GM19240 (cell line): ENCODE results near the gene SETD7.

Experiments used
- DNase-seq: peaks from one replicate; pipeline ENCODE4 v3.0.0; 2011; ENCODE audit warnings: low spot score; ENCODE audit not compliant: insufficient read length

The SETD7 gene

GRCh38 chr4:139574641-139575040 lies 18.6 kb upstream of the SETD7 start:
- no peak for DNase-seq

- no peak for DNase-seq
Observed at GRCh38 chr4:139568206-139568955, 12.4 kb upstream of the SETD7 start.

- DNase-seq = no peak
Observed at GRCh38 chr4:139567159-139567870, 11.3 kb upstream of the SETD7 start.

- no peak for DNase-seq
Observed at GRCh38 chr4:139564502-139564901, 8.5 kb upstream of the SETD7 start.

- DNase-seq = no peak
Observed at GRCh38 chr4:139563515-139563914, 7.5 kb upstream of the SETD7 start.

GRCh38 chr4:139562839-139563238 lies 6.8 kb upstream of the SETD7 start:
- no peak for DNase-seq

GRCh38 chr4:139562067-139562684 lies 6.2 kb upstream of the SETD7 start:
- no peak for DNase-seq

GRCh38 chr4:139560406-139561104 lies 4.5 kb upstream of the SETD7 start:
- no peak for DNase-seq

GRCh38 chr4:139559687-139560086 lies 3.7 kb upstream of the SETD7 start:
- DNase-seq = no peak

GRCh38 chr4:139559089-139559479 lies 3.1 kb upstream of the SETD7 start:
- DNase-seq = no peak

- DNase-seq = no peak
Observed at GRCh38 chr4:139558235-139559088, 2.4 kb upstream of the SETD7 start.

GRCh38 chr4:139557556-139558110 lies 1.6 kb upstream of the SETD7 start:
- DNase-seq = no peak

GRCh38 chr4:139556724-139557555 lies 921 bp upstream of the SETD7 start:
- no peak for DNase-seq

GRCh38 chr4:139555705-139556070 lies 331 bp downstream of the SETD7 start:
- DNase-seq = no peak

GRCh38 chr4:139554893-139555704 lies 920 bp downstream of the SETD7 start:
- no peak for DNase-seq

- DNase-seq = no peak
Observed at GRCh38 chr4:139554642-139554892, 1.5 kb downstream of the SETD7 start.

- no peak for DNase-seq
Observed at GRCh38 chr4:139553751-139554641, 2.0 kb downstream of the SETD7 start.
